Measurements from ENCODE around the gene SLC1A3.

Gene SLC1A3

DNA sequence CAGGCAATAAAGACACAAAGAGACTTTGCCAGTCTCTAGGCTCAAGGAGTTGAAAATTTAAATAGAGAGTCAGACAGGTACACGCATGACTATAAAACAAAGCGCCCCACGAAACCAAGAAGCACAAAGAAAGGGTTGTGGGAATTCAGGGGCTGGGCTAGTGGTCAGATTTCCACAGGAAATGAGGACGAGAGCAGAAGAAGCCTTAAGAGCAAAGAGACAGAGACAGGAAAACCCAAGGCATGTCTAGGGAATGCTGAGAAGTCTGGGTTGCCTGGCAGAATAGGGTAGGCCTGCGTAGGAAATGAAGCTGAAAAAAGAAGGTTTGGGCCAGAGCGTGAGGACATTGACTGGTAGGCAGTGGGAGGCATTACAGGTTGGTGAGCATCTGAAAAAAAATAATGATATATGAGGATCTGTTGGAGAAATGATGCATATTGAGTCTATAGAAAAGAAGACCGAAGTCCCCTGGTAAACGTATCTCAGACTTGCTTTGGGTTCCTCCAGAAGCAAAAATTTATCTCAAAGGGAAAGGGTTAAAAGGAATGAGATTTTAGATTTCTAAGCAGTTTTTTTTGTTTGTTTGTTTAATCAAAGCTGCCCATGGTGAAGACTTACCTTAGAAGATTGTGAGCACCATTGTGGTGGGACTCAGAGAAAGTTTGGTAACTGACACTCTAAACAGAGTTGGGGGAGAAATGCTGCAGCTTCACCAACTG lies 51.8 kb downstream of the SLC1A3 start:
- DNase-seq, result no peak

DNA sequence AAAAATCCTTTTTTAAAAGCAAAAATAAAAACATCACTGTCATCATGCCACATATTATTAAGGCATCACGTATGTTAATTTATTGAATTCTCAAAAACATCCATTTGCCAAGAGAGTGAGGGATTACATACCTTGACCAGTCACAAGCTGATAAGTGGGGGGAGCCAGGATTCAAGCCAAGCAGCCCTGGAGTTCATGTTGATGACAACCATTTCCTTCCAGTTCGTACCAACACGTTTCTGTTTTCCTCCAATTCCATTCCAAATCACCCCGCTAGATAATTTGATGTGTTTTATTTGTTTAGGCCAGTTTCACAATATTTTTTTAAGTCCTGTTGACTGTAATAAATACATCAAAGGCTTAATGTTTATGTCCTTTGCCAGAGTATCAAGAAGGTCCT lies 53.0 kb downstream of the SLC1A3 start:
- no peak for DNase-seq

DNA sequence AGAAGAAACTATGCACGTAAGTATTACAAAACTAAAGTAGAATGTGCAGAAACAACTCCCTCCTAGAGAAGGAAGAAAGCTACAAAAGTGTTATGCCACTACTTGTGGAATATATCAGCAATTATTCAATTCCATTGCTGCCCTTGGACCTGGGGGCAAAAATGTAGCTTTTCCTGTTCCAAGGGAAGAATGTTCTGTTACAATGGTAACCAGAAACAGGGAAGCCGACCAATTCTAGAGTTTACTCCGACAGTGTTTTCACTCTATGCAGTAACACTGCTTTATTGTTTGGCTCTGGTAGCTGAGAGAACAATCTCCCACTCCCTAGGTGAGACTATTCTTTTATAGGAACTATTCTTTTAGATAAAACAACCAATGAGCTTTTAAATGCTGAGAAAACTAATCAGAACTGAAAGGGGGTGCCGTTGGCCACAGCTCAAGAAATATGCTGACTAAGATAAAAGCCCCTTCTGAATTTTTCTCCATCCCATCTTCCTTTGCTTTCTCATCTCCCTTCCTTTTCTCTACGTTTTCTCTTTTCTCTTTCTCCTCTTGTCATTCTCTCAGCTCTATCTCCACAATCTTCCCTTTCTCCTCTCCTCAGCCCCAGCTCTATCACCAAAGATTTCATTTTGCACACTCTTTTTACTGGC lies 54.1 kb downstream of the SLC1A3 start:
- DNase-seq, result no peak

DNA sequence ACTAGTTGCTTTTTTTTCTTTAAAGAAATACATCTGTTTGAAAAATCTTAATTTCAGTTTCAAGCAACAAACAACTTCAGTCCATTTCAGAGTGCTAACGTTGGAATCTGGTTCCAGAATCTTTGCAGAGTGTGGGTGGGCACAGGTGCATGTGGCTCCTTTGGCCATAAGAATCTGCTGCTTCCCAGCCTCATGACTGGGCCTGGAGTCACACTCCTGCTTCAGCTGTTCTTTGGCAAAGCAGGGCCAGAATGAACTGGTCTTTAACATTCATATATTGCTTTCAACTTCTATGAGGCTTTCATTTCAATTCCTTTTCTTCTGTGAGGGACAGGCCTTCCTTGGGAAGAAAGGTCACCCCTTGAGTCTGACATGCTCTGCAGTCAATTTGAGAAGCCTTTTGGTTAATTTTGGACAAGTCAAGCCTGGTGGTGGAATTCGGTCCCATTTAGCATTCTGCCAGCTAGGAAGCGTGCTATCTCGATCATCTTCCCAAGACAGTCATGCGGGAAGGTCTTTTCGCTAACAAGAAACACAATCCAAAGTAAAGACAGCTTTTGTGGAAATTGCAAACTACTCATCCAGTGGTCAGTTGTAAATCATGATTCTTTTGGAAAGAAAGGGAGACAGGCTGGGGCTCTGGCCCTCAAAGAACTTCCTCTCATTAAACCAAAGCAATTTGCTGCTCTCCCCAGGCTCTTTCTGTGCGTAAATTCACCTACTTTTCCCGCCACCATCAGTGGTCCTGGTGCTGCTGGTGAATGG lies 55.2 kb downstream of the SLC1A3 start:
- no peak for DNase-seq

DNA sequence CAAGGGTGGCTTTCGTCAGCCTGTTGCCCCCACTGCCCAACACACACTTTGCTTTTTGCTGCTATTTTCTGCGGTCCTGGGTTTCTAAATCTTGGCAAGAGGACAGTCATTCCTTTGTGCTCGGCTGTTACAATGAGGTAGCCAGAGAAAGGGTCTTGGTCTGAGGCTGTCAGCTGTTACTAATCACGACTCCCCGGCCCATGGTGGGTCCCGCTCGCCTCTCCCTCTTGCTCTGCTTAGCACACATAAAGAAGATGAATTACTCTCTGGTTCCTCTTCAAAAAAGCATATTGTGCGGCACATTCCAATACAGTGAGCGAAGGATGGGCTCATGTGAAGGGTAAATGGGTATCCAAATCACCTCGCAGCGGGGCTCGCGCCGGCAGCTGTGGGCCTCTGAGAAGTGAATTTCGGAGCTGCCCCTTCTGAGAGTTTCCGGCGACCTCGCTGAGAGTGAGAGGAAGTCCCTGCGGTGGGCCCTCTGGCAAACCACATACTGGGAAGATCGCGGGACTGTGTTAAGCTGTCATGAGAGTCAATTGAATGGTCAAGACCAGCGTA lies 56.0 kb downstream of the SLC1A3 start:
- no peak for DNase-seq

DNA sequence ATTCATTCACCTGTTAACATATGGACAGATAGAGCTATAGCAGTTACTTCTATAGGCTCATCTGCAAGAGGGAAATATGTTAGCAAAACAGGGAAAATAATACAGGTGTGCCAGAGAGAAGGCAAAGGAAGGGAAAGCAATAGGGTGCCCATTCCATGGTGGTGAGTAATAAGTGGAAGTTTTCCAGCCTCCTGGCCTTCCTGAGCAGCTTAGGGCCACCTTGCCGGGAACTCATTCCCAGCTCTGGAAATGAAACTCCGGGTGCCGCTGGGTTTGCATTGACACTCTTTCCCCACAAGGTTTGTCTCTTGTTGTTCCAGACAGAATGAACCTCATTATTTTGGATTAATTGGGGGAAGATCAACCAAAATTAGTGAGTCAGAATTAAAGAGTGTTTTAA lies 58.4 kb downstream of the SLC1A3 start:
- no peak for DNase-seq

DNA sequence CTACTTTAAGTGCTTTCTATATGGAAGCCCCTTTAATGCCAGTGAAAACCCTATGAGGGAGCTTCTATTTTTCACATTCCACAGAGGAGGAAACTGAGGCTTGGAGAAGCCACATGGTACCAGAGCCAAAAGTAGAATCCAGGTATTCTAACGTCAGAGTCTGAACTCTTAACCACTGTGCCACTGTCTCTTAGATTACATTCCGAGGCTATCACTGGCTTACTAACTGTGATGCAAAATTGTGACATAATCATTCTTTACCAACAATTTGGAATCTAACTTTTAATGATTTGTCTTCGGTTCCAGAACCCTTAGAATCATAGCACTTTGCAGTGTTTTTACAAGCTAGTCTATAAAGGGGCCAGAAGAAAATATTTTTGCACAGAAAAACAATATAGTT lies 59.2 kb downstream of the SLC1A3 start:
- no peak for DNase-seq

DNA sequence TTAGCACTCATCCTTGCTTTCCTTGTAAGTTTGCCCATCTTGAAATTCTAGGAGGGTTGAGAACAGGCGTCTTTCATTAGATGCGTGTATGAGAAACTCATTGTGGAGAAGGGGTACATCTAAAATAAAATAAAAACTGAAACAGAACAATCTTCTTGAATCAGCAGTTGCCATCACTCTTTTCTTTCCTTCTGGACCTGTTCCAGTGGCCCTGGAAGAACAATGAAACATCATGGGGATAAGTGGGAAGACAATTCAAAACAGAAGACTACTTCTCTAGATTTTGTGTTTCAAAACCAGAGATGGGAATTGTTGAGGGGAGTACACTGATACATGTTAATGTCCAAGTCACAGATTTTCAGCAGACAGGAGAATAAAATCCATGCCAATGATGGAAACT lies 59.9 kb downstream of the SLC1A3 start:
- no peak for DNase-seq

DNA sequence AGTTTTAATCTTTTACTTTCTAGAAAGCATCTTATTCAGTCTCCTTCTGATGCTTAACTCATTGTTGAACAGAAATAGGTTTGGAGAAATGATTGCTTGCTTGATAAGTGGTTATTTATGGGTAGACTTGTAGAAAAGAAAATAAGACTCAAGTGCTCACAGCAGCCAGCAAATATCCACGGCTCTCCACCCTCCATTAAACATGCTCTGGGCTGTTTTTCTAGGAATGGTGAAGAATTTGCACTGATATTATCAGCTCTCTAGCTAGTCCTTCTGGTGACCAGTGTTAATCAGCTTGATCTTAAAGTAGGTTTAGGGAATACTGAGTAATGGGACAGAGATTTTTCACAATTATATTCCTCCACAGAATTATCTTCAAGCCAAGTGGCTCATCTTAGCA lies 60.6 kb downstream of the SLC1A3 start:
- no peak for DNase-seq

DNA sequence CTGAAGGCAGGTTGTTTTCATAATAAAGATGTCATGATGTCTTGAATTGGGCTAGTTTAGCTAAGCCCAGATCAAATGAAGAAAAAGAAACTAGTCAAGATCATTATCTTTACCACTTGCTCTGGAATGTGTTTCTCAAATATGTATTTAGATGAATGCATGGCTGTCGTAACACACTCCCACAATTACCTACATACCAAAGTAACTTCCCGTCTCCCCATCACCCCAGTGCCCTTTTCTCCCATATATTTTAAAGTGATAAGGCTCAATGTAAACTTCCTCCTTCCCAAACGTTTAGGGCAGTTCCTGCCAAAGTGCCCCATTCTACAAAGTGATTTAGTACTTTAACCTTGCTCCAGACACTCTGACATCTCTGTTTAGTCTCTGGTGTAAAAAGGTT lies 61.4 kb downstream of the SLC1A3 start:
- no peak for DNase-seq

DNA sequence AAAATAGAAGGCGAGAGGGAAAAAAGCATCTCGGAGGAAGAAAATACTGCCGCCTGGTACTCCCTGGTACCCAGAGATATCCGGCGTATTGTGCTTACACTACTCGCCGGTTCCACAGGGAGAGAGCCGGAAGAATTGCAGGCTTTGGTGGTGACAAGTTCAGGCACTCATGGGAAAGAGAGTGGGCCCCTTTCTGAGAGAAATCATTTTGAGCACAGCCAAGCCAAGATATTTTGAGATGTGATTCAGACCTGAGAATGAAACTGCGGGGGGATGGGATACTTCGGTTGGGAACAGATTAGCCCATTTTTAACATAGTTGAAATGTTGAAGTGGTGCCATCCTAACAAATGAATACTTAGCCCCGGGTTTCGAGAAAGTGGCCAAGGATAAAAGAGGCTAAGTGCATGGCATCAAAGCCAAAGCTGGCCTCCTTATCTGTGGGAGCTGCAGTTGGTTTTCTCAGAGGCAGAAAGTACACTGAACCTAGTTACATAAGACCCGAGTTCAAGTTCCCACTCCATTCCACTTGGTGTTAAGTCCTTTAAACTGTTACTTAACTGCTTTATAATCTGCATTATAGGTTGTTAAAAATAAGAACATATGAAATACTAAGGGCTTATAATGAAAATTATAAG lies 62.7 kb downstream of the SLC1A3 start:
- DNase-seq, result no peak

DNA sequence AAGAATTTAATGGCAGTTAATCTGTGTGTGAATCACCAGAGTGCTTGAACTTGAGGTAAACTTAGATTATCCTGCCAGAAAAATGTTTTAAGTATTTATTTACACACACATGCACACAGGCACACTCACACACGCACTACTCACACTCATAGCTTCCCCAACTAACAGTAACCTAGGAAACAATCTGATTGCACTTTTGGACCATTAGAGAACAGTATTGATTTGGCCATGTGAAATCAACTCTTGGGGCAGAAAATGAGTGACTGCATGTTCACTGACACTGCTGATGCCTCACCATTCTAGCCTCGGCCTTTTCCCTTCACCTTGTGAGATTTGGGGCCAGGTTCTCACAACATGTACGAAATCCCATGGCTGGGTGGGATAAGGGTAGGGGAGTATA lies 64.1 kb downstream of the SLC1A3 start:
- no peak for DNase-seq

DNA sequence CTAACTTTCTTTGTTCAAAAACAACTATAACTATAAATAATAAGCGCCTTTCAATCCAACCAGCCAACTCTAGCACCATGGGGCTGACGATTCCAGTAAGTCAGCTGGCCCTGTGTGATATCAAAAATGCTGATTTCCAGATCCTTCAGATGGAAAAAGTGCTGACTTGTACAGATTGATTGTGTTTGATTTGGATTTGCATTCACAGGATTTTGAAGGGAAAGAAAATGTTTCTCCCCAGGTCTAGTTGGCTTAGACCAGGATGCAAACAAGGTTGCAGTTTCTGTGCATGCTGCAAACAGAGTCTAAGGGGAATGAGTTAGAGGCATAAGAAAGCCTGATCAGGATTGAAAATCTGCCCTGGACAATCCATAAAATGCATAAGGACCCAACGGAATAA lies 68.9 kb downstream of the SLC1A3 start:
- no peak for DNase-seq

DNA sequence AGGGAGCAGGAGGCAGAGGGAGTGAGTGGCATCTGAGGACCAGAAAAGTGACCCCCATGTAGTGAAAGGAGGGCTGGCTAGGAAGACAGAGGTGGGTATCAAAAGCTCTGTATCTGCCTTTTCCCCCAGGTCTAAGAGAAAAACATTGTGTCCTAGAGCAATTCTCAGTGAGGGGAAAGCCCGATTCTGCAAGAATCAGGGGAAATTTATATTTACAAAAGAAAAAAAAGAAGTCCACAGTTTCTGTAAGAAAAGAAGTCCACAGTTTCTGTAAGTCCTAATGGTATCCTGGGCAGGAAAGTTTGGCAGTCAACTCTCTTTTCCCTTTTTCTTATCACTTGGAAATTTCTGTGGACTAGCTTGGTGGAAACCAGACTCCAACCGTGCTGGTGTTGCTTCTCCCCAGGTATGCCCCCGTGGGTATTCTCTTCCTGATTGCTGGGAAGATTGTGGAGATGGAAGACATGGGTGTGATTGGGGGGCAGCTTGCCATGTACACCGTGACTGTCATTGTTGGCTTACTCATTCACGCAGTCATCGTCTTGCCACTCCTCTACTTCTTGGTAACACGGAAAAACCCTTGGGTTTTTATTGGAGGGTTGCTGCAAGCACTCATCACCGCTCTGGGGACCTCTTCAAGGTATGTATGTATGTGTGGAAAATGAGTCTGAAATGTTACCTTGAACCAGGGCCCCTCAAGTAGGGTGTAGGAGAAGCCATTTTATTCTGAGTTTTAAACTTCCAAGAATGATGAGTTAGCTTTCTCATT lies 73.0 kb downstream of the SLC1A3 start:
- DNase-seq, result no peak

DNA sequence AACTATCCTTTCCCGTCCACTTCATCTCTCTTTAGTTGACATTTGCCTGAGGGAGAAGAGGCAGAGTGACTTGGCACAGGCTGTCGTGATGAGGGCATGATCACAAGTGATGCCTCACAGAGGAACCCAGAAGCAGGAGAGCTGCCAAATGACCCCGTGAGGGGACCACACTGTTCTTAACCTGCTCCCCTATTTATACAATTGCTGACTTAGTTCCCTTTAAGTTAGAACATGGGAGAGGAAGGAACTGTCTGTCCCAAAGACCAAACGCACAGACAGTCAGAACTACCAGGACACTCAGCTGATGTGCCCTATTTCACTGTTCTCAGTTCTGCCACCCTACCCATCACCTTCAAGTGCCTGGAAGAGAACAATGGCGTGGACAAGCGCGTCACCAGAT lies 73.7 kb downstream of the SLC1A3 start:
- DNase-seq, result no peak

DNA sequence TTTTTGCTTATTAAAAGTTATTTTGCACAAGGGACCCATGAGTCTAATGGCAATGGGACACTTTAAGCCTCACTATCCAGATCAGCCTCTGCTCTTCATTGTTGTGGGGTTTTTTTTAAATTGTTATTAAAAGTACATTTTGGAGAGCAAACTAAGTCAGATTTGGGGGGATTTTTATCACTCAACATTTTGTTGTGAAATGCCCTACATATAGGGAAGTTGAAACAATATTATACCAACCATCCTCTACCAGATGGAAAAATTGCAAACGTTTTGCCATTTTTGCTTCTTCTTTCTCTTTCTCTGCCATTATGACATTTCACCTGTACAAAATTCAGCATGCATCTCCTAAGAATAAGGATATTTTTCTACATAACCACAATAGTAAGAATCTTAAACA lies 75.3 kb downstream of the SLC1A3 start:
- no peak for DNase-seq

DNA sequence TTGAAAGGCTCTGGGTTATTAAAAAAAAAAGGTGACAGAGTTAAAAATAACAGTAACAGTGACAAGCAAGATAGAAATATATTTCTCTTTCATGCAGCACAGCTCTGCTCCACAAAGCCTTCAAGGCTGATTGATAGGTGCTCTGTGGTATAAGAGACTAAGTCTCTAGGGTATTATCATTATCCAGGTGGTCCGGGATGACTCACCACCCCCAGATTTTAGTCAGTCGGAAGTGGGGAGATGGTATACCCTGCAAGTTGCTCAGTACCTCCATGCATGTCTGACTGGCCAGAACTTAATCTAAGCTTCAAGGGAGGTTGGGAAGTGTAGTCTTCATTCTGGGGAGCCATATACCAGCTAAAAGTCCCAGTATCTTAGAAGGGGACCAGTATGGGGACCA lies 76.1 kb downstream of the SLC1A3 start:
- no peak for DNase-seq

DNA sequence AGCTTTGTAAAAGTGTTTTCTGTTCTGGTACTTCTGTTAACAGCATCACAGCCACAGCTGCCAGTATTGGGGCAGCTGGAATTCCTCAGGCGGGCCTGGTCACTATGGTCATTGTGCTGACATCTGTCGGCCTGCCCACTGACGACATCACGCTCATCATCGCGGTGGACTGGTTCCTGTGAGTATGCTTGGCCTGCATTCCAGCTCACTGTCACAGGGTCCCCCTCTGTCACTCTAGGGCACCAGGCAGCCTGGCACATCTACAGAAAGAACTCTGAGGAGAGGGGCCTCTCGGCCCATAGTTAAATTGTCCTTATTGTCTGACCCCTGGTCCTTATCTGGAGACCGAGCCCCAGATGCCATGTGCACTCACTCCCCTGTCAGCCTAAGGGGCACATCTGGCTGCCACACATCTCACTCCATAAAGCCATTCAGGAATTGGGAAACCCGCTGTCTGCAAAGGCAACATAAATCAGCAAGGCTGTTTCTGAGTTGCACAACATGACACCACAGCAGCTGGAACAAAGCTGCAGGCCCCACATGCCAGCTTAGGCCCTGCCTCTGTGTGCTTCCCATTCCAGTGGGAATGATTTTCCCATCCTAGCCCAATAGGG lies 77.5 kb downstream of the SLC1A3 start:
- DNase-seq, result no peak

DNA sequence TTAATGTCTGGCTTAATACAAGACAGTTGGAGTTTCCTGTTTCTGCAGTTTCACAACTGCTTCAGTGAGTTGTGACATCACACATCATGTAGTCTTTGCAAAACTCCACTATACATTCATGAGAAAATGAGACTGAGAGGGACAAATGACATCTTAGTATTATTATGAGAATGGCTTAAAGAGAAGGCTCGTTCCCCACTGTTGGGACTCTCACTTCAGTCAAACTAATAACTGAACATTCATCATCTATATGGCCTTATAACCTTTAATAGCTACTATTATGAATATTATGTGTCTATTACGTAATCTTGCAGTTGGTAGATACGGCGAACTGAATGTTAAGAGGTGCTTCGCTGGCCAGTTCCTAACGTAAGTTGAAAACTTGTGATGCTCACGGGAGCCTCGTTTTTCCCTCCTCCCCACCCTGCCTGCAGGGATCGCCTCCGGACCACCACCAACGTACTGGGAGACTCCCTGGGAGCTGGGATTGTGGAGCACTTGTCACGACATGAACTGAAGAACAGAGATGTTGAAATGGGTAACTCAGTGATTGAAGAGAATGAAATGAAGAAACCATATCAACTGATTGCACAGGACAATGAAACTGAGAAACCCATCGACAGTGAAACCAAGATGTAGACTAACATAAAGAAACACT lies 79.4 kb downstream of the SLC1A3 start:
- DNase-seq, result no peak

DNA sequence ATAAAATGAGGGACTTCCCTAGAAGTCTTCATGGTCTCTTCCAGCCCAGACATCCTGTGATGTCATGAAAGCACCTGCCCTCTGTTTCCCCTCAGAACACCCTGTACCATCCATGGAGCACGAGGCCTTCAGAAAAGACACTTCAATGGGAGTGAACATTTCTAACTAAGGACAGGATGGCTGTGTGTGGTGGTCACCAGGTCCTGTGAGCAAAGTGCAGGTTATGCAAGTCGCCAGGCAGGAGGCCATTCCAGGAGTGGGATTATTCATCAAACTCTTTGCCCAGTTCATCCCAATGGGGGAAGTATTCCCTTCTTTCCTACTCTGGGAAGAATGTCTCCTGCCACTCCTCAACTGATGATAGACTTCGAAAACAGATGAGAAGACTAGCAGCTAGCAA lies 80.5 kb downstream of the SLC1A3 start:
- no peak for DNase-seq

DNA sequence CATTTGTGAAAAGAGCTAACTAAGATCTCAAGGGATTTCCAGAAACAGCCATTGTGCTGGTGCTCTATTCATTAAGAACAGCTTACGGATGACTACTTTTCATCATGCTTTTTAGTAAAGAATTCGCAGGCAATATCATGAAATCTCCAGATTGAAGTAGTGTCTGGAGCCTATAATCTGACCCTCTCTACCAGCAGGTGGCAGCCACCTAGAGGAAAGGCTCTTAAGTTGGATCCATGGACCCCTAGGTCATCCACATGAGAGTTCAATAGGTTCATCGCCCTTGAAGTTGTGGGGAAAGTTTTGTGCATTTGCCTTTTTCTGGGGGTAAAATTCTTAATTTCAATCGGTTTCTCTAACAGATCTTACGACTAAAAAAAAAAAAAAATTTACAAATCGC lies 82.3 kb downstream of the SLC1A3 start:
- peak; percentile 24 to 67 for DNase-seq

DNA sequence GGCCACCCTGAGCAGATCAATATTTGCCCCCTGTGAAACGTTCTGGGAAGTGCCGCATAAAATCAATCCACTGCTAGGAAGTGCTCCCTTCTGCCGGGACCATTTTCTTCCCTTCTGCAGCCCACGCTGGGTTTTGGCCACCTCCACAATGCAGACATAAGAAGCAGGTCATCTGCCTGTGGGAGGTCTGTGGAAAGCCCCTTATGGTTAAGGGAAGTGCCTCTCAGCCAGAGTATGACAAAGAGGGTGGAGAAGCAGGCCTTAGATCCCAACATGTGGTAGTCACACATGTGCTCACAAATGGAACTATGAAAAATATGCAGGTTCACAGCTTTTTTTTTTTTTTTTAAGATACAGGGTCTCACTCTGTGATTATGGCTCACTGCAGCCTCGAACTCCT lies 82.8 kb downstream of the SLC1A3 start:
- DNase-seq, result no peak

All from NCI-H526 (cell line).